ENCODE data around the gene UBA52.

- TF ChIP-seq CTCF (IDR thresholded peaks at IDR 0.05; ENCODE audit: poor library complexity) (no peak), EZH2phosphoT487 (IDR thresholded peaks at IDR 0.05; ENCODE audit: low read depth, severe bottlenecking, unreplicated experiment) (peak; percentile 39)
Observed at GRCh38 chr19:18606281-18607225, 34.9 kb downstream of the UBA52 start, which contains the start of gene CRLF1.

Data from hepatocyte (in vitro differentiated cells).